DMS153 treated with DMSO at 0.1 percent for 48 hours (cell line): ENCODE results near the gene IL1RAPL1.
A peak's percentile ranks its signal among the peaks of the same experiment; 100 is the strongest.
"Not testable (repeated sequence)": the region's sequence is repeated elsewhere in the genome, so short reads cannot be mapped to it uniquely, and the experiment has no call there.

Experiments
- DNase-seq: peaks from one replicate; lab custom pipeline; 2025; ENCODE audit not compliant: unreplicated experiment; lab: John Stamatoyannopoulos, UW

Gene IL1RAPL1

GRCh38 chrX:29090811-29091210 is 503.6 kb downstream of the IL1RAPL1 start:
- no peak for DNase-seq

DNA sequence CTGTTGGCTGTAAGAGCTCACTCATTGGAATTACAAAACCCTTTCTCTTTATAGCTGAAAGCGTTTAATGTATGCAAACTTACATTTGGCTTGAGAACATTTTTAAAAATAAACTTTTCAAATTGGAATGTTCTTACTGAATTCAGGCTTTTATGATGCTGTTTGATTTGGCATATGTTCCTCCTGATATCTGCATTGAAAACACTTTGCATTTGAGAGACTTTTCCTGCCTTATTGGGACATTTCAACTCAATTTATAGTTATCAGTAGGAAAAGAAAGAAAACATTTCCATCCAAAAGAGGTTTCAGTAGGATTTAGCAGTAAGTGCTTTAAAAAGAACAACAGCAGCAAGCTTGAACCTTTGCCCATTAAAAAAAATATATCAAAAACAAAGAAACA is 520.0 kb downstream of the IL1RAPL1 start:
- no peak for DNase-seq

DNA sequence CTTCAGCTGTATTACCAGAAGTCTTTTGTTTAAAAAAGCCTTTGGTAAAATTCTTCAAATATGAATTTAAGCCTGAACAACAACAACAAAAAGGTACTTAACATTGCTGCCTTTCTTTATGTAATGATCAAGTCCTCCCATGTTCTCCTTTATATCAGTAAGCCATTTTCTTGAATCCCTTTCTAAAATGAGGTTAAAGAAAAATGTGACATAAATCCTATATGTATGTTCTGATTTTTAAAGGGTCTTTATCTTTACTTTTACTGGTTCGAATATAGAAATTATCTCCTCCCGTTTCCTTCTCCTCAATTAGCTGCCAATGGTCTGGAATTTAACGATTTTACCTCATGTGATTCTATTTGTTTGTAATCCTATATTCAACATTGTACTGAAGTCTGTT is 522.8 kb downstream of the IL1RAPL1 start:
- no peak for DNase-seq

- no peak for DNase-seq
Measured at GRCh38 chrX:29113221-29113620, 526.0 kb downstream of the IL1RAPL1 start.

GRCh38 chrX:29122817-29123216 is 535.6 kb downstream of the IL1RAPL1 start:
- not testable (repeated sequence) for DNase-seq

- DNase-seq = no peak
Measured at GRCh38 chrX:29130905-29131304, 543.7 kb downstream of the IL1RAPL1 start.

DNA sequence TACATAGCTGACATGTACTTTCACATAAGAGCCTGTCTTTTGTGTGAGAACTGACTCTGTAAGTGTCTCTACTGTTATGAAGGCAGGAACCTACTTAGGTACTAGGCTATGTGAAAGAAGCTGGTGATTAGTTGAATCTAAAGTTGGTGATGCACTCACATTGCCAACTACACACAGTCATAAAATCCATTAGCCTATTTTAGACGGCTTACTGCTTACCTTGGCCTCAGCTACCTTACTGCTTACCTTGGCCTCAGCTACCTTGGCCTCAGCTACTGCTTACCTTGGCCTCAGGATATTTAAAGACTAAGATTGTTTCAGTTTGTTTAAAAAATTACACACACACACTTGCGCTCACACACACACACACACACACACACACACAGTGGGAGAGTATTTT is 549.7 kb downstream of the IL1RAPL1 start:
- no peak for DNase-seq

DNA sequence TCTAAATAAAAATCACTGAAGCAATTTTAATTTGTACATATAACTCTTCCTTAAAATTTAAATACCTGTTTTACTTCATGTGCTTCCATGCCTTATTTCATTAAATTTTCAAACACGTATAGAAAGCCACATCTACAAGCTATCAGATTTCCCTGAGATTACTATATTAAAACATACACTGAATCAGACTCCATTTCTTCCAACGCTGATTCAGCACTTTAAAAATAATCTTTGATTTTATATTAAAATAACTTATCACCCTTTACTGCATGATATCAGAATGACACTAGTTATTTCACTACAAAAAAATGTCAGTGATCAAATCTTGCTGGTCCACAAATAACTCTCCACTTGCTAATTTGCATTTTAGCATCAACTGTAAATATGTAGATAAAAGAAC is 550.8 kb downstream of the IL1RAPL1 start:
- DNase-seq = no peak

- DNase-seq = no peak
Measured at GRCh38 chrX:29143356-29143755, 556.1 kb downstream of the IL1RAPL1 start.

GRCh38 chrX:29143756-29144155 is 556.5 kb downstream of the IL1RAPL1 start:
- DNase-seq = no peak

DNA sequence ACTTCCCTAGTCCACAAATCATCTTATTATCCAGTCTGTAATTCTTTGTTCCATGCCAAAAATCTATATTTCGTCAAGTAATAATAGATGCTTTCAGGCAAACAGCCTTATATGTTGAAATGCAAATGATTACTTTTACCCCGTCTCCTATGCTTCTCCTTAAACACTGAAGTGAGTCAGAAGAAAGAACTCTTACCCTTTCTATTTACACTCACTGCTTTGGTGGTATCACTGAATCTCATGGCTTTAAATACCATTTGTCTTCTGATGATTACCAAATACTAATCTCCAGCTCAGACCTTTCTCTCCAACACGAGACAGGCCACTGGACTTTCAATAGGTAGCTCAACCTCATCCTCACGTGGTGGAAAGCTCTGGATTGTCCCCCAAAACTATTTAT is 558.1 kb downstream of the IL1RAPL1 start:
- no peak for DNase-seq

DNA sequence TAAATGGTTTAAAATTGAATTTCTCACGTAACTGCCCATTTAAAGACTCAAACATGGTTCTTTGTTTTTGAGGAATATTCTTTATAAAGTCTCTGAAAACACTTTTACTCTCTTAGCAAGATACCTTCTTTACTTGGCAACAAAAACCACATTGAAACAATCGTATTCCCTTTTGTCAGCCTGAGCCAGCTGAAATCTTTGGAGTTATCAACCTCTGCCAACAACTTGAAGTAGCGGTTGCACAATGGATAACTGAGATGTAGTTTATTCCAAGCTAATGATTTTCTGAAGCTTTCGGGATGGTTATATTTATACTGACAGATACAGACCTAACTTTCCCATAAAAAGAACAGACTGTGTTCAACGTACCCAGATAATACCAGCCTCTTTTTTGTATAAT is 561.3 kb downstream of the IL1RAPL1 start:
- no peak for DNase-seq

- no peak for DNase-seq
Measured at GRCh38 chrX:29155286-29155685, 568.0 kb downstream of the IL1RAPL1 start.

DNA sequence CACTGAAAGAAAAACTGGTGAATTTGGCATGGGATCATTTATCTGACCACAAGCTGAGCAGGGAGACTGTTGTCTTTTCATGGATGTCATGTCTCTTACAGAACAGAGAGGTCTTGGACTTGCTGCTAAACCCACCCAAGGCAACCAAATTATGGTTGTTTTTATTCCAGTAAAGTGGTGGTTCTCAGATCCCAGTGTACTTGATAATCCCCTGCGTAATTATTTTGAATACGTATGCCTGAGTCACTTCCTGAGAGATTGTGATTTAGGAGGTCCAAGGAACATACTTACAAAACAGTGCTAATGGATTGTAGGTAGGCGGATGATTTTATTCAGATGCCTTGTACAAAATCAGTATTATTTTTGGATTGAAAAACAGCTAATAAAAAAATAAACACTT is 585.6 kb downstream of the IL1RAPL1 start:
- no peak for DNase-seq

- no peak for DNase-seq
Measured at GRCh38 chrX:29187264-29187663, 600.0 kb downstream of the IL1RAPL1 start.

- DNase-seq = no peak
Measured at GRCh38 chrX:29196501-29196900, 609.3 kb downstream of the IL1RAPL1 start.

DNA sequence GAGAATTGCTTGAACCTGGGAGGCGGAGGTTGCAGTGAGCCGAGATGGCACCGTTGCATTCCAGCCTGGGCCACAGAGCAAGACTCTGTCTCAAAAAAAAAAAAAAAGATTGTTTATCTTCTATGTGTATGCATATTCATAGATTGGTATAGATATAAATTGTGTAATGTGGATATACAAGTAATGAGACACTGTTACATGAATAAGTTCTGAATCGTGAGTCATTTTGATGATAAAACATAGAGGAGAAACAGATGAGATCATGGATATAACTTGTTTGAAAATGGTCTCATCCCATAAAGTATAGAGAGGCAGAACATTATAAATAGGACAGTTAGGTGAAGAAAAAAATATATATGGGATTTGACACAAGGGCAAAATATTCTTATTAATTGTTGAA is 628.0 kb downstream of the IL1RAPL1 start:
- DNase-seq = no peak

GRCh38 chrX:29225670-29226069 is 638.4 kb downstream of the IL1RAPL1 start:
- no peak for DNase-seq

- no peak for DNase-seq
Measured at GRCh38 chrX:29229802-29230201, 642.6 kb downstream of the IL1RAPL1 start.

GRCh38 chrX:29231800-29232199 is 644.6 kb downstream of the IL1RAPL1 start:
- DNase-seq = no peak

DNA sequence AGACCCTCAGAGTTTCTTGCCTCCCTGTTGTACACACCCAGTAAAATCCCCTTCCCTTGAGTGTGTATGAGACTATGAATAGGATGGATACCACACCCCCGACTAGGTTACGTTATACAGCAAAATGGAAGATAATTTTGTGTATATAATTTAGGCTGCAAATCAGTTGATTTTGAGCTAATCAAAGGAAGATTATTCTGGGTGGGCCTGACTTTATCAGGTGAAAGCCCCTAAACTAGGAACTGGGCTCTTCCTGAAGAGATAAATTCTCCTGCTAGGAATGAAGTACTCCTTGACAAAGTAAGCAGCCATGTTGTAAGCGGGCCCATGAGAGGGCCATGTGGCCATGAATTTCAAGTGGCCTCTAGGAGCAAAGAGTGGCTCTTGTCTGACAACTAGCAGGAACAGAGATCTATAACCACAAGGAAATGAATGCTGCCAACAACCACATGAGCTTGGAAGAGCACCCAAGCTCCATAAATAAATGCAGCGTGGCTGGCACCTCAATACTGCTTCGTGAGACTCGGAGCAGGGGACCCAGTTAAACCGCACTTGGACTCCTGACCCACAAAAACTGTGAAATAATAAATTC is 646.4 kb downstream of the IL1RAPL1 start:
- no peak for DNase-seq

DNA sequence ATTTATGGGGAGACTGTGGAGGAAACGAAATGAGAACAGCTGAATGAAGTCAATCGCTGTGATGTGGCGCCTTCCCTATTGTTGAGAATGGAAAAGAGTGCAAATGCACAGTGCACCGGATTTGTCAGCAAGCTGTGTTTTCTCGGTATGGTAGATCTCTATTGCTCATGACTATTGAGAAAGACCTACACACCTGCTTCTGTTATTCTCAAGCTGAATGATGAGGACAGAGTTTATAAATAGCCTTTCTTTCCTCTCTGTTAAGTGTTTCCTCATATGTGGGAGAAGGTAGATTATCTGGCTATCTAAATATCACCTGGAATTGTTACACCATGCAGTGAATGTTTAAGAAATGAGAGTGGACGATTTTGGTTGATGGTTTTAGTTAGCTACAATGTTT is 650.7 kb downstream of the IL1RAPL1 start:
- DNase-seq = peak; percentile 42

GRCh38 chrX:29241809-29242208 is 654.6 kb downstream of the IL1RAPL1 start:
- no peak for DNase-seq

DNA sequence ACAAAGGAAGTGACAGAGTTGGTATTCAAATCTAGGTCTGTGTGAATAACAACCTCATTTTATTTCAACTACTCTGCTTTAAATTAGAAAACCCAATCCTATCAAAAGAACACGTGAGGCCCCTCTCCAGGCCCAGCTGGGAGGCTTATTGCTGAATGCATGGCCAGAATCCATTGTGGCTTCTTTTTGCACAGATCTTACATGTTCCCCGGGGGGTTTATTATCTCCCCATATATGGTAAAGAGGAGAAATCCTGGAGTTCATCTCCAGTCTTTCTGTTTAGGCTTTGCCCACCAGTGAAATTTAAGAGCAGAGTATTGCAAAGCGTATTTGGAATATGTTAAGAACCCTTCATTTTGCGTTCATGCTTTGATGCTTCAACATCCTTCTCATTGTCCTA is 655.6 kb downstream of the IL1RAPL1 start:
- DNase-seq = no peak
